Activated naive CD4-positive, alpha-beta T cell treated with anti-CD3 and anti-CD28 coated beads, Interleukin-2, amount 50 U/mL, for 24 hours (primary cell): ENCODE measurements around the gene RNU7-1.
A peak's percentile ranks its signal among the peaks of the same experiment; 100 is the strongest.
"Not testable (repeated sequence)": the region's sequence is repeated elsewhere in the genome, so short reads cannot be mapped to it uniquely, and the experiment has no call there.

Experiments used
- H3K27ac Mint-ChIP-seq: one replicate; pipeline ENCODE4 v1.8.0; 2021; ENCODE audit warnings: mild to moderate bottlenecking, mixed read lengths
- H3K27me3 Mint-ChIP-seq: one replicate; pipeline ENCODE4 v1.8.0; 2021; ENCODE audit warnings: mixed read lengths
- H3K36me3 Mint-ChIP-seq: one replicate; pipeline ENCODE4 v1.8.0; 2021; ENCODE audit warnings: mixed read lengths
- H3K4me1 Mint-ChIP-seq: one replicate; pipeline ENCODE4 v1.8.0; 2021; ENCODE audit warnings: mixed read lengths
- H3K4me3 Mint-ChIP-seq: one replicate; pipeline ENCODE4 v1.8.0; 2021; ENCODE audit warnings: mild to moderate bottlenecking, mixed read lengths
- H3K9me3 Mint-ChIP-seq: one replicate; pipeline ENCODE4 v1.8.0; 2021; ENCODE audit warnings: mixed read lengths

RNU7-1 gene

GRCh38 chr12:6943722-6944380 lies at the start of gene RNU7-1, which contains the start of gene C12orf57:
RNU7-1 (plus strand) TSS chr12:6943816.
C12orf57 (plus strand) TSS chr12:6944022; CDS start chr12:6944122, 100 bp downstream.
- Mint-ChIP-seq H3K27ac (peak within 1 kb of the TSS; percentile 100), H3K4me1 (peaks cover 72% of the 10 kb centered on the region), H3K36me3 (peaks cover 9% of the 10 kb centered on the region), H3K9me3 (no peaks in the 10 kb centered on the region), H3K27me3 (no peaks in the 10 kb centered on the region), H3K4me3 (peak within 1 kb of the TSS; percentile 99)

GRCh38 chr12:6894321-6894720 lies 49.3 kb upstream of the RNU7-1 start:
- Mint-ChIP-seq H3K4me3 (no peak overlapping the region), H3K9me3 (no peaks in the 10 kb centered on the region), H3K27me3 (no peaks in the 10 kb centered on the region), H3K4me1 (peaks cover 12% of the 10 kb centered on the region), H3K36me3 (no peaks in the 10 kb centered on the region), H3K27ac (no peak overlapping the region)

GRCh38 chr12:6896846-6897435 lies 46.7 kb upstream of the RNU7-1 start:
- Mint-ChIP-seq H3K36me3 (no peaks in the 10 kb centered on the region), H3K9me3 (no peaks in the 10 kb centered on the region), H3K27ac (no peak overlapping the region)

GRCh38 chr12:6899427-6899826 lies 44.2 kb upstream of the RNU7-1 start:
- Mint-ChIP-seq H3K4me1 (peaks cover 8% of the 10 kb centered on the region), H3K27ac (no peak overlapping the region), H3K9me3 (no peaks in the 10 kb centered on the region), H3K4me3 (no peak overlapping the region), H3K36me3 (no peaks in the 10 kb centered on the region), H3K27me3 (no peaks in the 10 kb centered on the region)

More at GRCh38 chr12:6896846-6897435, 46.7 kb upstream of the RNU7-1 start:
- H3K4me3 Mint-ChIP-seq = no peak overlapping the region
- H3K27me3 Mint-ChIP-seq = no peaks in the 10 kb centered on the region
- peaks cover 5% of the 10 kb centered on the region for H3K4me1 Mint-ChIP-seq

- no peaks in the 10 kb centered on the region for H3K27me3 Mint-ChIP-seq
- H3K36me3 Mint-ChIP-seq = no peaks in the 10 kb centered on the region
- no peak overlapping the region for H3K27ac Mint-ChIP-seq
- H3K4me1 Mint-ChIP-seq = peaks cover 8% of the 10 kb centered on the region
- H3K9me3 Mint-ChIP-seq = no peaks in the 10 kb centered on the region
- H3K4me3 Mint-ChIP-seq = no peak overlapping the region
Observed at GRCh38 chr12:6899837-6900519, 43.6 kb upstream of the RNU7-1 start.

GRCh38 chr12:6902448-6902847 lies 41.2 kb upstream of the RNU7-1 start:
- Mint-ChIP-seq H3K4me1 (peaks cover 8% of the 10 kb centered on the region), H3K9me3 (no peaks in the 10 kb centered on the region), H3K4me3 (no peak overlapping the region), H3K27ac (no peak overlapping the region), H3K27me3 (no peaks in the 10 kb centered on the region), H3K36me3 (no peaks in the 10 kb centered on the region)

GRCh38 chr12:6903722-6904121 lies 39.9 kb upstream of the RNU7-1 start:
- Mint-ChIP-seq H3K4me3 (no peak overlapping the region), H3K27me3 (no peaks in the 10 kb centered on the region), H3K27ac (no peak overlapping the region), H3K9me3 (no peaks in the 10 kb centered on the region), H3K36me3 (no peaks in the 10 kb centered on the region), H3K4me1 (peaks cover 8% of the 10 kb centered on the region)

- H3K9me3 Mint-ChIP-seq = no peaks in the 10 kb centered on the region
- no peak within 1 kb of the TSS for H3K27ac Mint-ChIP-seq
Observed at GRCh38 chr12:6904280-6905276, 39.0 kb upstream of the RNU7-1 start, which contains the start of gene LRRC23. LRRC23 (plus strand) TSS chr12:6904822; CDS start chr12:6905634, 812 bp downstream.

GRCh38 chr12:6905414-6906040 lies 38.1 kb upstream of the RNU7-1 start:
- Mint-ChIP-seq H3K27me3 (no peaks in the 10 kb centered on the region), H3K4me3 (no peak overlapping the region), H3K4me1 (peaks cover 3% of the 10 kb centered on the region), H3K9me3 (no peaks in the 10 kb centered on the region), H3K27ac (no peak overlapping the region), H3K36me3 (no peaks in the 10 kb centered on the region)

More at GRCh38 chr12:6904280-6905276, 39.0 kb upstream of the RNU7-1 start, which contains the start of gene LRRC23:
- no peaks in the 10 kb centered on the region for H3K36me3 Mint-ChIP-seq
- H3K4me1 Mint-ChIP-seq = peaks cover 5% of the 10 kb centered on the region
- H3K27me3 Mint-ChIP-seq = no peaks in the 10 kb centered on the region
- no peak within 1 kb of the TSS for H3K4me3 Mint-ChIP-seq

- H3K9me3 Mint-ChIP-seq, H3K27me3 Mint-ChIP-seq, H3K4me3 Mint-ChIP-seq, H3K4me1 Mint-ChIP-seq, H3K36me3 Mint-ChIP-seq, H3K27ac Mint-ChIP-seq: not testable (repeated sequence)
Observed at GRCh38 chr12:6908141-6908540, 35.5 kb upstream of the RNU7-1 start.

- H3K27ac Mint-ChIP-seq = no peak overlapping the region
- H3K4me1 Mint-ChIP-seq = peaks cover 15% of the 10 kb centered on the region
- no peak overlapping the region for H3K4me3 Mint-ChIP-seq
- H3K27me3 Mint-ChIP-seq = no peaks in the 10 kb centered on the region
- no peaks in the 10 kb centered on the region for H3K9me3 Mint-ChIP-seq
- H3K36me3 Mint-ChIP-seq = no peaks in the 10 kb centered on the region
Observed at GRCh38 chr12:6909421-6910145, 34.0 kb upstream of the RNU7-1 start.

- no peaks in the 10 kb centered on the region for H3K27me3 Mint-ChIP-seq
- H3K9me3 Mint-ChIP-seq = no peaks in the 10 kb centered on the region
- peak overlapping the region; percentile 77 for H3K27ac Mint-ChIP-seq
- H3K36me3 Mint-ChIP-seq = no peaks in the 10 kb centered on the region
- peak overlapping the region; percentile 56 for H3K4me3 Mint-ChIP-seq
- H3K4me1 Mint-ChIP-seq = peaks cover 38% of the 10 kb centered on the region
Observed at GRCh38 chr12:6912164-6912935, 31.3 kb upstream of the RNU7-1 start.

- H3K27ac Mint-ChIP-seq = peak within 1 kb of the TSS; percentile 95
- H3K36me3 Mint-ChIP-seq = no peaks in the 10 kb centered on the region
- H3K4me1 Mint-ChIP-seq = peaks cover 38% of the 10 kb centered on the region
- H3K27me3 Mint-ChIP-seq = no peaks in the 10 kb centered on the region
- no peaks in the 10 kb centered on the region for H3K9me3 Mint-ChIP-seq
- peak within 1 kb of the TSS; percentile 95 for H3K4me3 Mint-ChIP-seq
Observed at GRCh38 chr12:6914246-6914946, 29.2 kb upstream of the RNU7-1 start, which contains the start of gene ENO2. ENO2 (plus strand) TSS chr12:6914580; CDS start chr12:6915833, 1,253 bp downstream.
